Spleen (tissue), 7 donors: Measurements from ENCODE around the gene AGPS.
"Not testable (repeated sequence)": the region's sequence is repeated elsewhere in the genome, so short reads cannot be mapped to it uniquely, and the experiment has no call there.

ENCODE experiments used
- CTCF ChIP-seq, 11 experiments: fragments of 200-600 bp in 7 of 11; fragments of 450-650 bp in 4 of 11; sonication (generic) in 4 of 11; IDR thresholded peaks in 8 of 11; conservative IDR thresholded peaks in 3 of 11; 1 replicate in 7 of 11; 2 replicates in 4 of 11; pipeline versions ENCODE4 v1.4.0 to v1.8.0; 2016 to 2021; ENCODE audit warnings: antibody characterized with exemption in 11 of 11, inconsistent platforms in 4 of 11, mild to moderate bottlenecking in 1 of 11
- POLR2A ChIP-seq, 3 donors: fragments of 450-650 bp; IDR thresholded peaks; one replicate each; pipeline ENCODE4 v1.5.1; 2017; ENCODE audit warnings: antibody characterized with exemption in 3 of 3, mild to moderate bottlenecking in 1 of 3
- donor health status: DM: no; HTN: no; CAD: no; lungs with moderate emphysema.
- donor health status: DM: no; HTN: no; CAD: no.
- donor health status: DM: no; HTN: no; CAD: no.

- TF ChIP-seq CTCF (IDR thresholded peaks at IDR 0.05 in 8 of 11, conservative IDR thresholded peaks at IDR 0.05 in 3 of 11); POLR2A (IDR thresholded peaks at IDR 0.05): not testable (repeated sequence)
Observed at GRCh38 chr2:177410629-177411028, 18.1 kb downstream of the AGPS start.
